ENCODE data around the gene JAG1. TPM values are rescaled to one million over a fixed set of nuclear protein-coding genes. Genes with fewer than 3 reads are reported as not detected.
A peak's percentile ranks its signal among the peaks of the same experiment; 100 is the strongest.

The JAG1 gene
- total and polyA plus RNA-seq, 8 donors = 31.2 to 70.8 (median 57.8) TPM

GRCh38 chr20:10713161-10713560 is 39.4 kb upstream of the JAG1 start:
- ATAC-seq (no peak), DNase-seq (no peak)
- no peaks in the 10 kb centered on the region for H3K36me3 ChIP-seq
- intact Hi-C loops (cut with DNase I) = no loop called here
- no peak overlapping the region for H3K27ac ChIP-seq
- no peak overlapping the region for H3K4me3 ChIP-seq
- no peaks in the 10 kb centered on the region for H3K9me3 ChIP-seq
- no peaks in the 10 kb centered on the region for H3K27me3 ChIP-seq
- TF ChIP-seq CTCF (IDR thresholded peaks at IDR 0.05) = no peak
- peaks cover 4 to 6% of the 10 kb centered on the region in 2 donors for H3K4me1 ChIP-seq

GRCh38 chr20:10711903-10712451 is 38.2 kb upstream of the JAG1 start:
- no peak for ATAC-seq
- Histone ChIP-seq H3K4me3 (no peak overlapping the region), H3K9me3 (no peaks in the 10 kb centered on the region), H3K36me3 (no peaks in the 10 kb centered on the region), H3K27ac (no peak overlapping the region), H3K27me3 (no peaks in the 10 kb centered on the region), H3K4me1 (peaks cover 4 to 6% of the 10 kb centered on the region in 2 donors)
- DNase-seq = no peak
- intact Hi-C loops (cut with DNase I) = no loop called here
- no peak for TF ChIP-seq CTCF (IDR thresholded peaks at IDR 0.05)

- no peak overlapping the region for H3K4me3 ChIP-seq
- H3K9me3 ChIP-seq = no peaks in the 10 kb centered on the region
- intact Hi-C loops (cut with DNase I) = no loop called here
- H3K27ac ChIP-seq = no peak overlapping the region
- no peak for TF ChIP-seq CTCF (IDR thresholded peaks at IDR 0.05)
- no peaks in the 10 kb centered on the region for H3K36me3 ChIP-seq
- H3K4me1 ChIP-seq = peaks cover under 1 to 4% of the 10 kb centered on the region in 2 donors
- DNase-seq (peak in 2 of 4 donors; percentile 34 to 66), ATAC-seq (peak; percentile 95)
- H3K27me3 ChIP-seq = no peaks in the 10 kb centered on the region
Measured at GRCh38 chr20:10710991-10711775, 37.4 kb upstream of the JAG1 start.

GRCh38 chr20:10709916-10710315 is 36.1 kb upstream of the JAG1 start:
- Histone ChIP-seq H3K4me1 (peaks cover 0 to 4% of the 10 kb centered on the region in 2 donors), H3K4me3 (no peak overlapping the region), H3K27ac (no peak overlapping the region), H3K27me3 (no peaks in the 10 kb centered on the region), H3K36me3 (no peaks in the 10 kb centered on the region), H3K9me3 (no peaks in the 10 kb centered on the region)
- ATAC-seq (no peak), DNase-seq (no peak)
- intact Hi-C loops (cut with DNase I) = no loop called here
- TF ChIP-seq CTCF (IDR thresholded peaks at IDR 0.05) = no peak

- DNase-seq = no peak
- Histone ChIP-seq H3K4me1 (peaks cover 0 to 4% of the 10 kb centered on the region in 2 donors), H3K9me3 (no peaks in the 10 kb centered on the region), H3K27me3 (no peaks in the 10 kb centered on the region), H3K4me3 (no peak overlapping the region), H3K36me3 (no peaks in the 10 kb centered on the region), H3K27ac (no peak overlapping the region)
- no peak for TF ChIP-seq CTCF (IDR thresholded peaks at IDR 0.05)
- ATAC-seq = peak; percentile 25
- intact Hi-C loops (cut with DNase I) = no loop called here
Measured at GRCh38 chr20:10708351-10709185, 34.8 kb upstream of the JAG1 start.
